ENCODE results near the gene GPC6. TPM values are rescaled to one million over a fixed set of nuclear protein-coding genes. Genes with fewer than 3 reads are reported as not detected.
A peak's percentile ranks its signal among the peaks of the same experiment; 100 is the strongest.

GPC6 gene
- polyA plus RNA-seq, 1 of the 3 experiments (the other 2 are of a cell fraction): 6.7 TPM

GRCh38 chr13:93736081-93736480 is 509.5 kb downstream of the GPC6 start:
- Histone ChIP-seq H4K20me1 (ENCODE audit: insufficient read depth) (no peaks in the 10 kb centered on the region), H3K9me2 (no peaks in the 10 kb centered on the region), H3K36me3 (replicated peaks in 1 of 2; ENCODE audit: control insufficient read depth in 1 of 2, insufficient read depth in 2 of 2, low read length in 1 of 2) (no peaks in the 10 kb centered on the region), H2AFZ (ENCODE audit: low read depth) (no peak overlapping the region), H3K9ac (no peak overlapping the region), H3K9me3 (no peaks in the 10 kb centered on the region), H3K4me1 (ENCODE audit: control insufficient read depth in 1 of 2, insufficient read depth in 2 of 2, low read depth in 1 of 2, low read length in 1 of 2) (peaks cover 0 to 4% of the 10 kb centered on the region in 2 experiments; a peak in 2 of 4 replicates), H3K27ac (ENCODE audit: low read depth in 2 of 2, low read length in 1 of 2) (peak overlapping the region in 1 of 2 experiments; percentile 58; a peak in 2 of 4 replicates), H3F3A (replicated peaks; ENCODE audit: insufficient read depth) (no peaks in the 10 kb centered on the region), H3K27me3 (ENCODE audit: insufficient read depth) (no peaks in the 10 kb centered on the region), H3K79me2 (ENCODE audit: insufficient read depth) (no peaks in the 10 kb centered on the region), H3K4me3 (ENCODE audit: low read depth in 2 of 2, low read length in 1 of 2) (no peak overlapping the region), H3K4me2 (no peak overlapping the region)
- POLR2A ChIA-PET: no interaction called here
- CTCF ChIA-PET: no interaction called here
- DNase-seq: no peak
- TF ChIP-seq, protein P1, sequence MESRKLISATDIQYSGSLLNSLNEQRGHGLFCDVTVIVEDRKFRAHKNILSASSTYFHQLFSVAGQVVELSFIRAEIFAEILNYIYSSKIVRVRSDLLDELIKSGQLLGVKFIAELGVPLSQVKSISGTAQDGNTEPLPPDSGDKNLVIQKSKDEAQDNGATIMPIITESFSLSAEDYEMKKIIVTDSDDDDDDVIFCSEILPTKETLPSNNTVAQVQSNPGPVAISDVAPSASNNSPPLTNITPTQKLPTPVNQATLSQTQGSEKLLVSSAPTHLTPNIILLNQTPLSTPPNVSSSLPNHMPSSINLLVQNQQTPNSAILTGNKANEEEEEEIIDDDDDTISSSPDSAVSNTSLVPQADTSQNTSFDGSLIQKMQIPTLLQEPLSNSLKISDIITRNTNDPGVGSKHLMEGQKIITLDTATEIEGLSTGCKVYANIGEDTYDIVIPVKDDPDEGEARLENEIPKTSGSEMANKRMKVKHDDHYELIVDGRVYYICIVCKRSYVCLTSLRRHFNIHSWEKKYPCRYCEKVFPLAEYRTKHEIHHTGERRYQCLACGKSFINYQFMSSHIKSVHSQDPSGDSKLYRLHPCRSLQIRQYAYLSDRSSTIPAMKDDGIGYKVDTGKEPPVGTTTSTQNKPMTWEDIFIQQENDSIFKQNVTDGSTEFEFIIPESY (IDR thresholded peaks at IDR 0.05; ENCODE audit: borderline replicate concordance, low read depth): no peak
- no peak for TF ChIP-seq RAD21 (IDR thresholded peaks at IDR 0.05; ENCODE audit: low read length)
- TF ChIP-seq JUND (IDR thresholded peaks at IDR 0.05): no peak
- no peak for TF ChIP-seq GABPA (IDR thresholded peaks at IDR 0.05; ENCODE audit: low read depth)
- TF ChIP-seq EZH2phosphoT487 (IDR thresholded peaks at IDR 0.05; ENCODE audit: borderline replicate concordance, low read depth): no peak
- no peak for TF ChIP-seq IRF3 (IDR thresholded peaks at IDR 0.05; ENCODE audit: low read depth, low read length)
- no peak for TF ChIP-seq POLR2AphosphoS5 (IDR thresholded peaks at IDR 0.05; ENCODE audit: low read depth, low read length)
- TF ChIP-seq FOSL2 (IDR thresholded peaks at IDR 0.05; ENCODE audit: borderline replicate concordance, low read depth): 0 out of 2 replicates have a peak, but pooled peaks have one; percentile 17

GRCh38 chr13:93736909-93737308 is 510.3 kb downstream of the GPC6 start:
- no peaks in the 10 kb centered on the region for H3K36me3 ChIP-seq (replicated peaks in 1 of 2; ENCODE audit: control insufficient read depth in 1 of 2, insufficient read depth in 2 of 2, low read length in 1 of 2)
- H3K27ac ChIP-seq (ENCODE audit: low read depth in 2 of 2, low read length in 1 of 2): no peak overlapping the region
- H3F3A ChIP-seq (replicated peaks; ENCODE audit: insufficient read depth): no peaks in the 10 kb centered on the region
- H3K4me3 ChIP-seq (ENCODE audit: low read depth in 2 of 2, low read length in 1 of 2): no peak overlapping the region
- H2AFZ ChIP-seq (ENCODE audit: low read depth): no peak overlapping the region
- 92% methylated on average over 3 of the region's 3 CpGs for WGBS (ENCODE audit: low lambda C conversion rate)
- H3K9ac ChIP-seq: no peak overlapping the region
- DNase-seq: no peak
- TF ChIP-seq TAF1 (IDR thresholded peaks at IDR 0.05; ENCODE audit: borderline replicate concordance, low read depth, low read length) (no peak), NRF1 (IDR thresholded peaks at IDR 0.05; ENCODE audit: low read depth, low read length) (no peak), GATA2 (CRISPR knock-in tag; IDR thresholded peaks at IDR 0.05) (no peak), FOXJ3 (CRISPR knock-in tag; IDR thresholded peaks at IDR 0.05) (no peak), IRF3 (IDR thresholded peaks at IDR 0.05; ENCODE audit: low read depth, low read length) (no peak), TCF12 (IDR thresholded peaks at IDR 0.05) (no peak)
- TF ChIP-seq, protein P2, sequence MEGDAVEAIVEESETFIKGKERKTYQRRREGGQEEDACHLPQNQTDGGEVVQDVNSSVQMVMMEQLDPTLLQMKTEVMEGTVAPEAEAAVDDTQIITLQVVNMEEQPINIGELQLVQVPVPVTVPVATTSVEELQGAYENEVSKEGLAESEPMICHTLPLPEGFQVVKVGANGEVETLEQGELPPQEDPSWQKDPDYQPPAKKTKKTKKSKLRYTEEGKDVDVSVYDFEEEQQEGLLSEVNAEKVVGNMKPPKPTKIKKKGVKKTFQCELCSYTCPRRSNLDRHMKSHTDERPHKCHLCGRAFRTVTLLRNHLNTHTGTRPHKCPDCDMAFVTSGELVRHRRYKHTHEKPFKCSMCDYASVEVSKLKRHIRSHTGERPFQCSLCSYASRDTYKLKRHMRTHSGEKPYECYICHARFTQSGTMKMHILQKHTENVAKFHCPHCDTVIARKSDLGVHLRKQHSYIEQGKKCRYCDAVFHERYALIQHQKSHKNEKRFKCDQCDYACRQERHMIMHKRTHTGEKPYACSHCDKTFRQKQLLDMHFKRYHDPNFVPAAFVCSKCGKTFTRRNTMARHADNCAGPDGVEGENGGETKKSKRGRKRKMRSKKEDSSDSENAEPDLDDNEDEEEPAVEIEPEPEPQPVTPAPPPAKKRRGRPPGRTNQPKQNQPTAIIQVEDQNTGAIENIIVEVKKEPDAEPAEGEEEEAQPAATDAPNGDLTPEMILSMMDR (IDR thresholded peaks at IDR 0.05): no peak
- POLR2A ChIA-PET: no interaction called here
- H3K9me2 ChIP-seq: no peaks in the 10 kb centered on the region
- no peaks in the 10 kb centered on the region for H4K20me1 ChIP-seq (ENCODE audit: insufficient read depth)
- H3K79me2 ChIP-seq (ENCODE audit: insufficient read depth): no peaks in the 10 kb centered on the region
- no peaks in the 10 kb centered on the region for H3K27me3 ChIP-seq (ENCODE audit: insufficient read depth)
- peaks cover 0 to 4% of the 10 kb centered on the region in 2 experiments; a peak in 2 of 4 replicates for H3K4me1 ChIP-seq (ENCODE audit: control insufficient read depth in 1 of 2, insufficient read depth in 2 of 2, low read depth in 1 of 2, low read length in 1 of 2)
- no peaks in the 10 kb centered on the region for H3K9me3 ChIP-seq
- CTCF ChIA-PET: no interaction called here
- H3K4me2 ChIP-seq: no peak overlapping the region
